ENCODE results near the gene GALNS.

GALNS gene

GRCh38 chr16:88815901-88816589, 40.7 kb downstream of the GALNS start:
- no peaks in the 10 kb centered on the region for H3K9me3 ChIP-seq (ENCODE audit: insufficient read depth, low read length, severe bottlenecking)
- TF ChIP-seq, protein P1, sequence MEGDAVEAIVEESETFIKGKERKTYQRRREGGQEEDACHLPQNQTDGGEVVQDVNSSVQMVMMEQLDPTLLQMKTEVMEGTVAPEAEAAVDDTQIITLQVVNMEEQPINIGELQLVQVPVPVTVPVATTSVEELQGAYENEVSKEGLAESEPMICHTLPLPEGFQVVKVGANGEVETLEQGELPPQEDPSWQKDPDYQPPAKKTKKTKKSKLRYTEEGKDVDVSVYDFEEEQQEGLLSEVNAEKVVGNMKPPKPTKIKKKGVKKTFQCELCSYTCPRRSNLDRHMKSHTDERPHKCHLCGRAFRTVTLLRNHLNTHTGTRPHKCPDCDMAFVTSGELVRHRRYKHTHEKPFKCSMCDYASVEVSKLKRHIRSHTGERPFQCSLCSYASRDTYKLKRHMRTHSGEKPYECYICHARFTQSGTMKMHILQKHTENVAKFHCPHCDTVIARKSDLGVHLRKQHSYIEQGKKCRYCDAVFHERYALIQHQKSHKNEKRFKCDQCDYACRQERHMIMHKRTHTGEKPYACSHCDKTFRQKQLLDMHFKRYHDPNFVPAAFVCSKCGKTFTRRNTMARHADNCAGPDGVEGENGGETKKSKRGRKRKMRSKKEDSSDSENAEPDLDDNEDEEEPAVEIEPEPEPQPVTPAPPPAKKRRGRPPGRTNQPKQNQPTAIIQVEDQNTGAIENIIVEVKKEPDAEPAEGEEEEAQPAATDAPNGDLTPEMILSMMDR (IDR thresholded peaks at IDR 0.05; ENCODE audit: borderline replicate concordance, extremely low read depth, low read length, poor library complexity, severe bottlenecking) = peak; percentile 98
- TF ChIP-seq EZH2 (IDR thresholded peaks at IDR 0.05; ENCODE audit: borderline replicate concordance, low read depth, low read length, severe bottlenecking) = no peak
- H3K27ac ChIP-seq (ENCODE audit: low read length) = no peak overlapping the region
- ATAC-seq (ENCODE audit: insufficient read depth, low read depth) (peak; percentile 53), DNase-seq (peak; percentile 75)
- peaks cover 13% of the 10 kb centered on the region for H4K20me1 ChIP-seq (ENCODE audit: insufficient read depth, low read length)
- H3K79me2 ChIP-seq (ENCODE audit: insufficient read depth, low read length) = peaks cover 11% of the 10 kb centered on the region
- H3K4me1 ChIP-seq (ENCODE audit: insufficient read depth, low read length) = peaks cover 13% of the 10 kb centered on the region
- H3K27me3 ChIP-seq (ENCODE audit: insufficient read depth, low read length, poor library complexity) = no peaks in the 10 kb centered on the region
- peaks cover under 1% of the 10 kb centered on the region; the same call in 1 of the 2 replicates for H3K36me3 ChIP-seq (ENCODE audit: insufficient read depth, low read length)
- no peak overlapping the region for H3K4me3 ChIP-seq (ENCODE audit: low read depth in 1 of 2, low read length in 2 of 2)
- no peak overlapping the region for H2AFZ ChIP-seq (ENCODE audit: low read depth, low read length)
- no peak overlapping the region for H3K4me2 ChIP-seq (ENCODE audit: insufficient read depth, low read length)
- no peak overlapping the region for H3K9ac ChIP-seq (ENCODE audit: low read depth, low read length)

DNA sequence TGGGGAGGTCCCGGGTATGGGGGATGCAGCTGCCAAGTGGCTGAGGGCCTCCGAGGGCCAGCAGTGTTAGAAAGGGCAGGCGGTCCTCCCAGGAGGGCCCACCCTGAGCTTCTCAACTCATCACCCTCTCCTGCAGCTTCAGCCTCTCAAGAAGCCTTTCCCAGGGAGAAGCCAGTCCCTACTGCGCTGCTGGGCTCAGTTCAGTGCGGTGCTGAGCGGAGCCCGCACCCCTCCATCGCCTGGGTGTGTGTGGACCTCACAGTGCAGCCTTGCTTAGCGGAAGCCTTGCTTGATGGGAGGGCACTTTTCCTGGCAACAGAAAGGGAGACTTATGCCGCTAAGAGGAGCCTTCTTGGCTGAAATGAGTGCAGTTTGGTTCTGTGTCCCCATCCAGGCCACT, 41.5 kb downstream of the GALNS start:
- Histone ChIP-seq H3K9ac (ENCODE audit: low read depth, low read length) (no peak overlapping the region), H3K9me3 (ENCODE audit: insufficient read depth, low read length, severe bottlenecking) (no peaks in the 10 kb centered on the region), H3K4me2 (ENCODE audit: insufficient read depth, low read length) (no peak overlapping the region), H3K36me3 (ENCODE audit: insufficient read depth, low read length) (peaks cover 7% of the 10 kb centered on the region; the same call in 1 of the 2 replicates), H3K27ac (ENCODE audit: low read length) (no peak overlapping the region), H3K79me2 (ENCODE audit: insufficient read depth, low read length) (peaks cover 19% of the 10 kb centered on the region), H3K4me3 (ENCODE audit: low read depth in 1 of 2, low read length in 2 of 2) (no peak overlapping the region), H2AFZ (ENCODE audit: low read depth, low read length) (no peak overlapping the region), H4K20me1 (ENCODE audit: insufficient read depth, low read length) (peaks cover 21% of the 10 kb centered on the region), H3K4me1 (ENCODE audit: insufficient read depth, low read length) (peaks cover 21% of the 10 kb centered on the region), H3K27me3 (ENCODE audit: insufficient read depth, low read length, poor library complexity) (no peaks in the 10 kb centered on the region)
- ATAC-seq (ENCODE audit: insufficient read depth, low read depth) (no peak), DNase-seq (no peak)
- TF ChIP-seq EZH2 (IDR thresholded peaks at IDR 0.05; ENCODE audit: borderline replicate concordance, low read depth, low read length, severe bottlenecking) = no peak

DNA sequence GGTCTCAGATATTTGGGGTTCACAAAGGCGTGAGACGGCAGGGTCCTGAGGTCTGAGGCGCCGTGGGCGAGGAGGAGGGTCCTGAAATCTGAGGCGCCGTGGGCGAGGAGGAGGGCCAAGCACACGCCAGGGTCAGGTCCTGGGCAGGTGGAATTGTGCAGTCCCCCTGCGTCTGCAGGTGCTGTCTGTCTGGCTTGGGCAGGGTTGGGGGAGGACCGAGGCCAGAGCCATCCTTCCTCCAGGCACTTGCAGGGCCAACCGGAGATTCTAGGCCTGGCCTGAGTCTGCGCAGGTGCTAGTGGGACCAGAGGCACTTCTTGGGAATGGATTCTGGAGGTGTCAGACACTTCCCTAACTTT, 42.6 kb downstream of the GALNS start:
- Histone ChIP-seq H3K36me3 (ENCODE audit: insufficient read depth, low read length) (peaks cover 18% of the 10 kb centered on the region), H3K9ac (ENCODE audit: low read depth, low read length) (no peak overlapping the region), H3K27ac (ENCODE audit: low read length) (no peak overlapping the region), H3K4me3 (ENCODE audit: low read depth in 1 of 2, low read length in 2 of 2) (no peak overlapping the region), H2AFZ (ENCODE audit: low read depth, low read length) (no peak overlapping the region), H3K4me1 (ENCODE audit: insufficient read depth, low read length) (peaks cover 32% of the 10 kb centered on the region), H3K79me2 (ENCODE audit: insufficient read depth, low read length) (peaks cover 30% of the 10 kb centered on the region), H3K9me3 (ENCODE audit: insufficient read depth, low read length, severe bottlenecking) (no peaks in the 10 kb centered on the region), H3K4me2 (ENCODE audit: insufficient read depth, low read length) (no peak overlapping the region), H3K27me3 (ENCODE audit: insufficient read depth, low read length, poor library complexity) (no peaks in the 10 kb centered on the region), H4K20me1 (ENCODE audit: insufficient read depth, low read length) (peaks cover 32% of the 10 kb centered on the region)
- ATAC-seq (ENCODE audit: insufficient read depth, low read depth) = no peak
- TF ChIP-seq, protein P1 (IDR thresholded peaks at IDR 0.05; ENCODE audit: borderline replicate concordance, extremely low read depth, low read length, poor library complexity, severe bottlenecking) = no peak
- no peak for TF ChIP-seq EZH2 (IDR thresholded peaks at IDR 0.05; ENCODE audit: borderline replicate concordance, low read depth, low read length, severe bottlenecking)
- DNase-seq = peak; percentile 10

GRCh38 chr16:88813269-88814143, 43.2 kb downstream of the GALNS start:
- peaks cover 24% of the 10 kb centered on the region for H3K36me3 ChIP-seq (ENCODE audit: insufficient read depth, low read length)
- no peak overlapping the region; a peak in 1 of 4 replicates for H3K4me3 ChIP-seq (ENCODE audit: low read depth in 1 of 2, low read length in 2 of 2)
- no peaks in the 10 kb centered on the region for H3K9me3 ChIP-seq (ENCODE audit: insufficient read depth, low read length, severe bottlenecking)
- ATAC-seq (ENCODE audit: insufficient read depth, low read depth) (no peak), DNase-seq (no peak)
- H4K20me1 ChIP-seq (ENCODE audit: insufficient read depth, low read length) = peaks cover 37% of the 10 kb centered on the region
- no peak overlapping the region for H2AFZ ChIP-seq (ENCODE audit: low read depth, low read length)
- no peak overlapping the region; the same call in 1 of the 2 replicates for H3K9ac ChIP-seq (ENCODE audit: low read depth, low read length)
- TF ChIP-seq EZH2 (IDR thresholded peaks at IDR 0.05; ENCODE audit: borderline replicate concordance, low read depth, low read length, severe bottlenecking) = no peak
- TF ChIP-seq, protein P1 (IDR thresholded peaks at IDR 0.05; ENCODE audit: borderline replicate concordance, extremely low read depth, low read length, poor library complexity, severe bottlenecking) = no peak
- H3K27ac ChIP-seq (ENCODE audit: low read length) = no peak overlapping the region
- H3K4me2 ChIP-seq (ENCODE audit: insufficient read depth, low read length) = peak overlapping the region; percentile 98; the same call in 1 of the 2 replicates
- no peaks in the 10 kb centered on the region for H3K27me3 ChIP-seq (ENCODE audit: insufficient read depth, low read length, poor library complexity)
- peaks cover 36% of the 10 kb centered on the region for H3K4me1 ChIP-seq (ENCODE audit: insufficient read depth, low read length)
- H3K79me2 ChIP-seq (ENCODE audit: insufficient read depth, low read length) = peaks cover 34% of the 10 kb centered on the region

Measured in DND-41 (cell line).